Measurements from ENCODE around the gene P2RX6. TPM values are rescaled to one million over a fixed set of nuclear protein-coding genes. Genes with fewer than 3 reads are reported as not detected.

The P2RX6 gene
- total RNA-seq (not detected in 2 replicates), polyA plus RNA-seq (0.06 TPM in 1 of 2 replicates, not detected in the other), polyA minus RNA-seq (0.19 and 0.28 TPM in 2 replicates), Bru-seq, nascent RNA (percentile 6 among the genes with signal in this experiment), BruChase-seq, experiment 1, labeled RNA remaining after a 6-hour chase (percentile 7 among the genes with signal in this experiment), BruChase-seq, experiment 2, labeled RNA remaining after a 2-hour chase (not detected)
- 0.04 TPM in 1 of 2 replicates, not detected in the other for polyA plus RNA-seq (2011; cell fraction: cytosol; rRNA removed)
- 0.20 and 0.21 TPM in 2 replicates for polyA plus RNA-seq (2011; cell fraction: nucleus; rRNA removed)
- 0.07 TPM in 1 of 2 replicates, not detected in the other for polyA plus RNA-seq (2012)
- polyA minus RNA-seq (2011; cell fraction: cytosol; rRNA and poly(A)+ RNA removed) = 1.0 TPM
- not detected in 2 replicates for polyA minus RNA-seq (2011; cell fraction: nucleus; rRNA and poly(A)+ RNA removed)
- long read RNA-seq = 0 reads

DNA sequence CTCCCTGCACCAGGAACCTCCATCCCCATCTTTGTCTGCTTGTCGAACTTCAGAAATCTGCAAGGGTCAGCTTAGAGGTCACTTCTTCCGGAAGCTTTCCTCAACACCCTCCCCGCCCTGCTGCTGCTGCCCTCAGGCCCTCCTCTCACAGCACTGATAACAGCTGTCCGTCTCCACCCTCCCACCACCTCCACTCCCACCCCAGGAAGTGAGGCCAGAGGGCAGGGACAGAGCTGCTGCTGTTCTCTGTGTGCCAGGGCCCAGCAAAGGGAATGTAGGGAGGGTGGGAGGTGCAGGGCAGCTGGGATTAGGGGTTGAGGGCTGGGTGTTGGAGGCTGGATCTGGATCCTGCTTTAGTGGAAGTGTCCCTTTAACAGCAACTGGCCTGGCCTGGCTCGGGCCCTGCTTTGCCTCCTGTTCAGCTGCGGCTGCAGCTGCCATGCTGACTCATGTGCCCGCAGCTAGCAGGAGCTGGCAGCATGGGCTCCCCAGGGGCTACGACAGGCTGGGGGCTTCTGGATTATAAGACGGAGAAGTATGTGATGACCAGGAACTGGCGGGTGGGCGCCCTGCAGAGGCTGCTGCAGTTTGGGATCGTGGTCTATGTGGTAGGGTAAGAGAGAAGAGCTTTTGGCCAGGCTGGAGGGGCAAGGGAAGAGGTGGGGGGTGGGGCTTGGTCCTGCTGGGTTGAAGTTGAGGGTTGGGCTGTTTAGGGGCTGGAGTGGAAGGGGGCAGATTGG is at the start of gene P2RX6:
Gene P2RX6 (plus strand): TSS at position 440 of the 740 bp plus-strand sequence. CDS start 10 bp downstream, at position 450.
- ChIA-PET POLR2A (no interaction called here), CTCF (interaction anchor here (1.0 to 1.8 kb wide), 2 partner anchors 11 to 129 kb away, joined by 3 to 5 read pairs; no protein-coding TSS in a partner anchor)
- BruUV-seq (replicated peaks) = no TSS peak
- Histone ChIP-seq H3K9me3 (replicated peaks; ENCODE audit: control insufficient read depth, insufficient read depth, low read length) (no peaks in the 10 kb centered on the region), H3K9ac (replicated peaks; ENCODE audit: extremely low read depth, insufficient read depth, low read length) (peak within 1 kb of the TSS; percentile 69), H3K4me2 (ENCODE audit: insufficient read depth, low read length) (peak within 1 kb of the TSS; percentile 73), H3K79me2 (ENCODE audit: control insufficient read depth, insufficient read depth, low read length) (no peaks in the 10 kb centered on the region), H2AFZ (ENCODE audit: low read depth, low read length) (peak within 1 kb of the TSS; percentile 85), H3K27me3 (ENCODE audit: control insufficient read depth in 2 of 2, insufficient read depth in 2 of 2, low read length in 2 of 2) (no peaks in the 10 kb centered on the region), H3K4me3 (replicated peaks in 1 of 3; ENCODE audit: insufficient read depth in 1 of 3, low read depth in 1 of 3, low read length in 3 of 3) (peak within 1 kb of the TSS; percentile 12 to 47 (median 43)), H4K20me1 (replicated peaks; ENCODE audit: control insufficient read depth, extremely low read depth, insufficient read depth, low read length) (no peaks in the 10 kb centered on the region), H3K9me1 (replicated peaks; ENCODE audit: control insufficient read depth, extremely low read depth, insufficient read depth, low read length) (no peaks in the 10 kb centered on the region), H3K4me1 (ENCODE audit: control insufficient read depth, extremely low read depth, insufficient read depth, low read length) (peaks cover 13% of the 10 kb centered on the region), H3K27ac (ENCODE audit: insufficient read depth, low read depth, low read length) (peak within 1 kb of the TSS; percentile 66), H3K36me3 (ENCODE audit: control insufficient read depth in 2 of 2, extremely low read depth in 1 of 2, insufficient read depth in 2 of 2, low read length in 2 of 2) (no peaks in the 10 kb centered on the region)
- dilution Hi-C loops (cut with MboI; ENCODE audit: extremely low pct_ligation_motif_present, low sequenced_read_pairs) (no loop called here), intact Hi-C loops (cut with micrococcal nuclease) (loop anchor here (1.0 to 2.0 kb wide), 3 partner anchors 13 to 33 kb away; partner anchors contain the start of genes LRRC74B, LZTR1 and THAP7)
- DNase-seq (ENCODE audit: low read depth, low spot score) (no peak), FAIRE-seq (peak; percentile 77)
- TF ChIP-seq POLR2AphosphoS5 (IDR thresholded peaks at IDR 0.05; ENCODE audit: insufficient read depth, low read depth, low read length) (no peak), MYC (IDR thresholded peaks at IDR 0.05; ENCODE audit: low read depth, low read length) (no peak), JUN (IDR thresholded peaks at IDR 0.05; ENCODE audit: borderline replicate concordance, insufficient read depth, insufficient read length, low read depth) (no peak), FOS (IDR thresholded peaks at IDR 0.05; ENCODE audit: borderline replicate concordance, insufficient read depth, low read length) (no peak), EZH2 (IDR thresholded peaks at IDR 0.05; ENCODE audit: borderline replicate concordance, low read depth, low read length, severe bottlenecking) (no peak), POLR2A (IDR thresholded peaks at IDR 0.05; ENCODE audit: low read depth, low read length) (no peak), GATA2 (IDR thresholded peaks at IDR 0.05; ENCODE audit: insufficient read depth, insufficient read length, low read depth, low read length) (no peak)
- TF ChIP-seq, protein P1, sequence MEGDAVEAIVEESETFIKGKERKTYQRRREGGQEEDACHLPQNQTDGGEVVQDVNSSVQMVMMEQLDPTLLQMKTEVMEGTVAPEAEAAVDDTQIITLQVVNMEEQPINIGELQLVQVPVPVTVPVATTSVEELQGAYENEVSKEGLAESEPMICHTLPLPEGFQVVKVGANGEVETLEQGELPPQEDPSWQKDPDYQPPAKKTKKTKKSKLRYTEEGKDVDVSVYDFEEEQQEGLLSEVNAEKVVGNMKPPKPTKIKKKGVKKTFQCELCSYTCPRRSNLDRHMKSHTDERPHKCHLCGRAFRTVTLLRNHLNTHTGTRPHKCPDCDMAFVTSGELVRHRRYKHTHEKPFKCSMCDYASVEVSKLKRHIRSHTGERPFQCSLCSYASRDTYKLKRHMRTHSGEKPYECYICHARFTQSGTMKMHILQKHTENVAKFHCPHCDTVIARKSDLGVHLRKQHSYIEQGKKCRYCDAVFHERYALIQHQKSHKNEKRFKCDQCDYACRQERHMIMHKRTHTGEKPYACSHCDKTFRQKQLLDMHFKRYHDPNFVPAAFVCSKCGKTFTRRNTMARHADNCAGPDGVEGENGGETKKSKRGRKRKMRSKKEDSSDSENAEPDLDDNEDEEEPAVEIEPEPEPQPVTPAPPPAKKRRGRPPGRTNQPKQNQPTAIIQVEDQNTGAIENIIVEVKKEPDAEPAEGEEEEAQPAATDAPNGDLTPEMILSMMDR (IDR thresholded peaks at IDR 0.05; ENCODE audit: extremely low read depth in 1 of 2, insufficient read depth in 1 of 2, low read depth in 1 of 2, low read length in 2 of 2) = no peak
- TF ChIP-seq, protein P2, sequence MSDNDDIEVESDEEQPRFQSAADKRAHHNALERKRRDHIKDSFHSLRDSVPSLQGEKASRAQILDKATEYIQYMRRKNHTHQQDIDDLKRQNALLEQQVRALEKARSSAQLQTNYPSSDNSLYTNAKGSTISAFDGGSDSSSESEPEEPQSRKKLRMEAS (IDR thresholded peaks at IDR 0.05; ENCODE audit: insufficient read depth, insufficient read length) = no peak

Data from endothelial cell of umbilical vein (primary cell).